Chondrocyte (in vitro differentiated cells): Measurements from ENCODE around the gene TMIGD2. TPM values are rescaled to one million over a fixed set of nuclear protein-coding genes. Genes with fewer than 3 reads are reported as not detected.
"Not testable (repeated sequence)": the region's sequence is repeated elsewhere in the genome, so short reads cannot be mapped to it uniquely, and the experiment has no call there.

Source experiments
- DNase-seq: peaks from one replicate; pipeline ENCODE4 v3.0.0; 2021; ENCODE audit warnings: mixed read lengths, low spot score
- H3K27ac Mint-ChIP-seq: one replicate; pipeline ENCODE4 v1.8.0; 2021; ENCODE audit warnings: mild to moderate bottlenecking, moderate library complexity, mixed read lengths; ENCODE audit not compliant: unreplicated experiment
- H3K27me3 Mint-ChIP-seq: 2 replicates; pipeline ENCODE4 v1.8.0; 2021; ENCODE audit warnings: low read depth, mixed read lengths
- H3K36me3 Mint-ChIP-seq: 2 replicates; pipeline ENCODE4 v1.8.0; 2021; ENCODE audit warnings: low read depth, mixed read lengths
- H3K4me1 Mint-ChIP-seq: 2 replicates; pipeline ENCODE4 v1.8.0; 2021; ENCODE audit warnings: low read depth, mild to moderate bottlenecking, mixed read lengths
- H3K4me3 Mint-ChIP-seq: one replicate; pipeline ENCODE4 v1.8.0; 2021; ENCODE audit warnings: mild to moderate bottlenecking, moderate library complexity, mixed read lengths; ENCODE audit not compliant: unreplicated experiment
- H3K9me3 Mint-ChIP-seq: 2 replicates; pipeline ENCODE4 v1.8.0; 2021; ENCODE audit warnings: low read depth, mixed read lengths
- CTCF ChIP-seq: fragments of 200-600 bp; sonication (generic); IDR thresholded peaks from 2 replicates; pipeline ENCODE4 v1.5.0; 2021; ENCODE audit warnings: antibody characterized with exemption, mild to moderate bottlenecking, moderate library complexity
- total RNA-seq: library from RNA; stranded (reverse); gene quantifications from 3 replicates; pipeline ENCODE4 v1.2.1, GENCODE V29; 2021

The TMIGD2 gene
- total RNA-seq, 1 donor from 2014 or later, result not detected

- Mint-ChIP-seq H3K27ac (peak within 1 kb of the TSS; percentile 68), H3K4me3 (peak within 1 kb of the TSS; percentile 63), H3K4me1 (peaks cover 11% of the 10 kb centered on the region), H3K9me3 (peaks cover 3% of the 10 kb centered on the region), H3K36me3 (no peaks in the 10 kb centered on the region), H3K27me3 (no peaks in the 10 kb centered on the region)
- TF ChIP-seq CTCF, result no peak
- no peak for DNase-seq
These were observed 36.5 kb upstream of the TMIGD2 start, which contains the start of gene STAP2 for GRCh38 chr19:4338441-4339355. Gene STAP2, minus strand, starts transcription at chr19:4338827. Its CDS starts 74 bp downstream, at chr19:4338753.

DNA sequence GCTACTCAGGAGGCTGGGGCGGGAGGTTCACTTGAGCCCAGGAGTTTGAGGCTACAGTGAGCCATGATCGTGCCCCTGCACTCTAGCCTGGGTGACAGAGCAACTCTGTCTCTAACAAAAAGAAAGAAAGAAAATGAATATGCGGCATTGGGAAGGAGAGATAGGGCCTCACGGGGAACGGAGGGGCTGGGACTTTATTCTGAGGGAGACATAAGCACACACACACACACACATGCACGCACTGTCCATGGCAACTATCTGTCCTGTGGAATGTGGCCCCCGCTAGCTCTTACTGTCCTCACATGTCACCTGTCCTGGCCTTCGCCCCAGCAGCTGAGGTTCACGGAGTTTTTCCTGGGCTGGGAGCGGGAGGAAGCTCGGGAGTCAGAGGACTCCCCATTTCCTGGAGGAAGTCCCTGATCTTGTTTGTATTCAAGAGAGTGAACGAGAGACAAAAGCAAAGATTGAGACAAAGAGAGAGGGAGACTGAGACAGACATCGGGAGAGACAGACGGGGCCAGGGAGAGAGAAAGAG is 35.8 kb upstream of the TMIGD2 start:
- Mint-ChIP-seq H3K36me3 (no peaks in the 10 kb centered on the region), H3K4me1 (peaks cover 11% of the 10 kb centered on the region), H3K4me3 (peak overlapping the region; percentile 63), H3K27me3 (no peaks in the 10 kb centered on the region), H3K9me3 (peaks cover 3% of the 10 kb centered on the region), H3K27ac (peak overlapping the region; percentile 68)
- TF ChIP-seq CTCF, result no peak
- DNase-seq, result no peak

- Mint-ChIP-seq H3K9me3 (peaks cover 3% of the 10 kb centered on the region), H3K27ac (no peak overlapping the region), H3K4me3 (no peak overlapping the region), H3K36me3 (no peaks in the 10 kb centered on the region), H3K4me1 (peaks cover 7% of the 10 kb centered on the region), H3K27me3 (no peaks in the 10 kb centered on the region)
- TF ChIP-seq CTCF, result no peak
- DNase-seq, result no peak
These were observed 32.9 kb upstream of the TMIGD2 start for GRCh38 chr19:4334929-4335570.

DNA sequence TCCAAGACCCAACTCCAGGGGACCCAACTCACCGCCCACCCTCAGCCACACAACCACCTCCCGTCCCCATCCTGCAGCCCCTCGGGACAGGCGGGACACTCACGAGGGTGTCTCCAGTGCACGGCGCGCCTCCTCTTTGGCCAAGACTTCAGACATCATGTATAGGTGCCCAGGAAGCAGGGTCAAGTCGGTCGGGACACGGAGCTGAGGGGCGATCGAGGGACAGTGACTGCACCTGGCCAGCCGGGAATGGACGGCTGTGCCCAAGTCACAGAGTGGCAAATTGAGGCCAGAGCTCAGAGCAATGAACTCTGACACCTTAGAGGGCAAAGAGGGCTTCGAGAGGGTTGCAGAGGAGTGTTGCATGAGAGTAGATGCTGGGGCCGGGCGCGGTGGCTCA is 27.7 kb upstream of the TMIGD2 start:
- peaks cover 18% of the 10 kb centered on the region for H3K4me1 Mint-ChIP-seq
- H3K9me3 Mint-ChIP-seq, result peaks cover under 1% of the 10 kb centered on the region
- no peaks in the 10 kb centered on the region for H3K27me3 Mint-ChIP-seq
- DNase-seq, result no peak
- no peaks in the 10 kb centered on the region for H3K36me3 Mint-ChIP-seq
- no peak for TF ChIP-seq CTCF
- H3K27ac Mint-ChIP-seq, result no peak overlapping the region
- peak overlapping the region; percentile 4 for H3K4me3 Mint-ChIP-seq

GRCh38 chr19:4328991-4329681 is 26.9 kb upstream of the TMIGD2 start:
- peak overlapping the region; percentile 17 for H3K27ac Mint-ChIP-seq

More at GRCh38 chr19:4328991-4329681, 26.9 kb upstream of the TMIGD2 start:
- H3K27me3 Mint-ChIP-seq, DNase-seq, H3K36me3 Mint-ChIP-seq, H3K9me3 Mint-ChIP-seq: not testable (repeated sequence)
- Mint-ChIP-seq H3K4me3 (peak overlapping the region; percentile 78), H3K4me1 (peaks cover 18% of the 10 kb centered on the region)
